IMR-90 (cell line): ENCODE data around the gene SLC9A5. TPM values are rescaled to one million over a fixed set of nuclear protein-coding genes. Genes with fewer than 3 reads are reported as not detected.

Experiments used
- ATAC-seq: fragments of 200-7000 bp; cut with Tn5 transposase; 2 replicates; pipeline ENCODE4 v1.9.1; 2020; ENCODE audit warnings: low read depth, mild to moderate bottlenecking, moderate library complexity
- BruUV-seq: library from RNA; stranded (reverse); fragments of 400-500 nt; replicated peaks from 2 replicates; lab custom pipeline; 2021; lab: Mats Ljungman, UMichigan
- CTCF ChIA-PET: fragments of 300-600 bp; formaldehyde crosslinking; extraction: SDS; loops from one replicate; lab custom pipeline; 2021; ENCODE audit warnings: antibody characterized with exemption; lab: Yijun Ruan, JAX
- POLR2A ChIA-PET: fragments of 300-600 bp; sonication (Branson Sonifier 250); formaldehyde crosslinking; loops from one replicate; lab custom pipeline; 2022; ENCODE audit warnings: antibody characterized with exemption; ENCODE audit not compliant: unreplicated experiment; lab: Charles Lee
- DNase-seq: peaks from one replicate; pipeline ENCODE4 v3.0.0; 2013
- H2AFZ ChIP-seq: replicated peaks from 2 replicates; pipeline ENCODE3; 2013; ENCODE audit warnings: low read length, mild to moderate bottlenecking; ENCODE audit not compliant: poor library complexity
- H2AK5ac ChIP-seq: 2 replicates; pipeline ENCODE4 v1.6.1; 2013; ENCODE audit warnings: low read depth, low read length, inconsistent platforms
- H2AK9ac ChIP-seq: replicated peaks from 2 replicates; pipeline ENCODE3; 2013; ENCODE audit warnings: mild to moderate bottlenecking, low read depth, low read length, moderate library complexity; ENCODE audit not compliant: poor library complexity
- H2BK120ac ChIP-seq: 2 replicates; pipeline ENCODE4 v1.6.1; 2013; ENCODE audit warnings: low read depth, low read length, inconsistent platforms
- H2BK15ac ChIP-seq: 3 replicates; pipeline ENCODE4 v1.6.1; 2013; ENCODE audit warnings: low read depth, low read length, inconsistent platforms
- H2BK20ac ChIP-seq: 2 replicates; pipeline ENCODE4 v1.6.1; 2013; ENCODE audit warnings: low read depth, mild to moderate bottlenecking, inconsistent platforms, low read length, moderate library complexity
- H2BK5ac ChIP-seq: 2 replicates; pipeline ENCODE4 v1.6.1; 2013; ENCODE audit warnings: mild to moderate bottlenecking, low read depth, low read length, inconsistent platforms; ENCODE audit not compliant: poor library complexity, severe bottlenecking
- H3K14ac ChIP-seq: replicated peaks from 2 replicates; pipeline ENCODE4 v1.6.1; 2013; ENCODE audit warnings: low read depth, low read length, inconsistent platforms
- H3K18ac ChIP-seq: 2 replicates; pipeline ENCODE4 v1.6.1; 2013; ENCODE audit warnings: low read depth, low read length, control low read depth
- H3K23ac ChIP-seq: 2 replicates; pipeline ENCODE4 v1.6.1; 2013; ENCODE audit warnings: low read depth, low read length, inconsistent platforms
- H3K27ac ChIP-seq: 2 replicates; pipeline ENCODE4 v1.5.1; 2013; ENCODE audit warnings: mild to moderate bottlenecking, control low read depth, low read length; ENCODE audit not compliant: insufficient read depth
- H3K27me3 ChIP-seq: 2 replicates; pipeline ENCODE4 v1.6.1; 2013; ENCODE audit warnings: low read length; ENCODE audit not compliant: control insufficient read depth, insufficient read depth
- H3K36me3 ChIP-seq: 2 replicates; pipeline ENCODE4 v1.6.1; 2013; ENCODE audit warnings: low read length, mixed read lengths; ENCODE audit not compliant: control insufficient read depth, insufficient read depth
- H3K4ac ChIP-seq: 2 replicates; pipeline ENCODE4 v1.6.1; 2013; ENCODE audit warnings: low read depth, low read length, inconsistent platforms
- H3K4me1 ChIP-seq: 2 replicates; pipeline ENCODE4 v1.6.1; 2013; ENCODE audit warnings: low read length, mixed read lengths; ENCODE audit not compliant: control insufficient read depth, insufficient read depth
- H3K4me2 ChIP-seq: 2 replicates; pipeline ENCODE4 v1.6.1; 2013; ENCODE audit warnings: low read depth, mild to moderate bottlenecking, control low read depth, low read length, moderate library complexity
- H3K4me3 ChIP-seq: 2 replicates; pipeline ENCODE4 v1.5.1; 2013; ENCODE audit warnings: low read depth, mild to moderate bottlenecking, control low read depth, low read length, moderate library complexity; ENCODE audit not compliant: insufficient read depth
- H3K56ac ChIP-seq: 2 replicates; pipeline ENCODE4 v1.6.1; 2013; ENCODE audit warnings: low read length, inconsistent platforms; ENCODE audit not compliant: insufficient read depth; ENCODE audit errors: extremely low read depth
- H3K79me1 ChIP-seq, 2 experiments: 2 replicates each; pipeline ENCODE4 v1.6.1; 2013; ENCODE audit warnings: low read length in 2 of 2, inconsistent platforms in 1 of 2, low read depth in 1 of 2
- H3K9ac ChIP-seq: 2 replicates; pipeline ENCODE4 v1.6.1; 2013; ENCODE audit warnings: low read depth, low read length, control low read depth
- H3K9me1 ChIP-seq: 2 replicates; pipeline ENCODE4 v1.6.1; 2013; ENCODE audit warnings: low read length, inconsistent platforms; ENCODE audit not compliant: insufficient read depth
- H3K9me3 ChIP-seq: 2 replicates; pipeline ENCODE4 v1.6.1; 2013; ENCODE audit warnings: low read length; ENCODE audit not compliant: control insufficient read depth, insufficient read depth
- H4K20me1 ChIP-seq: 2 replicates; pipeline ENCODE4 v1.6.1; 2013; ENCODE audit warnings: low read length, inconsistent platforms; ENCODE audit not compliant: insufficient read depth
- H4K5ac ChIP-seq: 2 replicates; pipeline ENCODE4 v1.6.1; 2013; ENCODE audit warnings: mild to moderate bottlenecking, low read depth, low read length, control low read depth
- H4K8ac ChIP-seq, 2 experiments: 2 replicates each; pipeline ENCODE4 v1.6.1; 2013; ENCODE audit warnings: low read depth in 2 of 2, low read length in 2 of 2, control low read depth in 1 of 2, inconsistent platforms in 1 of 2
- H4K91ac ChIP-seq: 2 replicates; pipeline ENCODE4 v1.6.1; 2013; ENCODE audit warnings: low read depth, low read length, inconsistent platforms; ENCODE audit not compliant: insufficient read depth
- CTCF ChIP-seq: conservative IDR thresholded peaks from 2 replicates; pipeline ENCODE4 v1.5.1; 2012; ENCODE audit warnings: mild to moderate bottlenecking, low read depth, low read length, improper control_type of control experiment
- POLR2A ChIP-seq: IDR thresholded peaks from 2 replicates; pipeline ENCODE4 v1.6.1; 2012; ENCODE audit warnings: mild to moderate bottlenecking, low read depth, low read length
- RCOR1 ChIP-seq: IDR thresholded peaks from 2 replicates; pipeline ENCODE4 v1.6.1; 2012; ENCODE audit warnings: mild to moderate bottlenecking, low read length, improper control_type of control experiment; ENCODE audit not compliant: insufficient replicate concordance
- USF2 ChIP-seq: fragments of 150-350 bp; IDR thresholded peaks from 2 replicates; pipeline ENCODE4 v1.6.1; 2017; ENCODE audit warnings: mild to moderate bottlenecking, antibody characterized with exemption, low read length, low read depth
- WGBS, 2 experiments: methylation state at CpG; one replicate each; pipeline versions ENCODE4 v1.1.5 to v1.1.7; 2013; ENCODE audit warnings: missing lambda C conversion rate in 2 of 2; ENCODE audit not compliant: insufficient read length in 1 of 2; ENCODE audit errors: extremely low coverage in 2 of 2; 5-methylcytosine and 5-hydroxymethylcytosine counted together
- dilution Hi-C: fragments of 300-500 bp; cut with HindIII; formaldehyde crosslinking; loops from one replicate; pipeline ENCODE4 v1.14.3; 2018; ENCODE audit warnings: low sequenced_read_pairs; ENCODE audit not compliant: unreplicated experiment
- in situ Hi-C: fragments of 300-500 bp; cut with MboI; formaldehyde crosslinking; loops from 3 replicates; pipeline ENCODE4 v1.14.3; 2019; ENCODE audit warnings: low sequenced_read_pairs, inconsistent platforms, mixed read lengths
- intact Hi-C: fragments of 100-400 bp; cut with micrococcal nuclease; formaldehyde crosslinking; loops from 2 replicates; pipeline ENCODE4 v1.10.0; 2022
- polyA plus RNA-seq, 3 experiments: library from polyadenylated mRNA; depleted of rRNA; stranded (reverse); fragments of >200 nt; gene quantifications; 2 replicates each; pipeline ENCODE4 v1.2.3, GENCODE V29; 2012; ENCODE audit warnings: low replicate concordance in 1 of 3
- total RNA-seq: library from RNA; depleted of rRNA; stranded (reverse); fragments of >200 nt; gene quantifications from 2 replicates; pipeline ENCODE4 v1.2.3, GENCODE V29; 2012

Gene SLC9A5
- total and polyA plus RNA-seq, 2 of the 4 experiments (the other 2 are of a cell fraction) = 1.8 to 5.7 TPM

- DNase-seq (no peak), ATAC-seq (no peak)
- Histone ChIP-seq H2BK20ac (no peak overlapping the region), H3K27ac (no peak overlapping the region), H2AFZ (peak overlapping the region; percentile 51), H3K9me1 (peaks cover 20% of the 10 kb centered on the region), H2AK5ac (no peak overlapping the region), H3K9me3 (no peaks in the 10 kb centered on the region), H2BK15ac (no peak overlapping the region), H4K5ac (no peak overlapping the region), H3K4me2 (no peak overlapping the region), H3K4ac (no peak overlapping the region), H2AK9ac (no peak overlapping the region), H2BK5ac (no peak overlapping the region), H3K27me3 (no peaks in the 10 kb centered on the region), H2BK120ac (no peak overlapping the region), H3K23ac (no peak overlapping the region), H4K8ac (no peak overlapping the region), H3K56ac (no peak overlapping the region), H3K4me1 (peaks cover 8% of the 10 kb centered on the region), H3K36me3 (peaks cover 24% of the 10 kb centered on the region), H3K18ac (no peak overlapping the region), H3K4me3 (no peak overlapping the region), H3K14ac (no peak overlapping the region), H3K9ac (no peak overlapping the region), H4K91ac (no peak overlapping the region), H3K79me1 (peaks cover 0 to 9% of the 10 kb centered on the region in 2 experiments; a peak in 1 of 4 replicates), H4K20me1 (0 out of 2 replicates have a peak, but pooled peaks cover 6% of the 10 kb centered on the region)
- TF ChIP-seq RCOR1 = no peak
- no peak for TF ChIP-seq POLR2A
- no peak for TF ChIP-seq CTCF
- no peak for TF ChIP-seq USF2
- dilution Hi-C loops (no loop called here), intact Hi-C loops (no loop called here), in situ Hi-C loops (no loop called here)
- POLR2A ChIA-PET = no interaction called here
- CTCF ChIA-PET = no interaction called here
- BruUV-seq = no TSS peak
- WGBS, 2 experiments = 78% methylated on average over 4 of the region's 8 CpGs; no CpG with 5 or more reads in 1 of the 2 experiments
These were observed 42.5 kb upstream of the SLC9A5 start for GRCh38 chr16:67206129-67206837.
